ENCODE data around the gene L3MBTL3.

The L3MBTL3 gene

DNA sequence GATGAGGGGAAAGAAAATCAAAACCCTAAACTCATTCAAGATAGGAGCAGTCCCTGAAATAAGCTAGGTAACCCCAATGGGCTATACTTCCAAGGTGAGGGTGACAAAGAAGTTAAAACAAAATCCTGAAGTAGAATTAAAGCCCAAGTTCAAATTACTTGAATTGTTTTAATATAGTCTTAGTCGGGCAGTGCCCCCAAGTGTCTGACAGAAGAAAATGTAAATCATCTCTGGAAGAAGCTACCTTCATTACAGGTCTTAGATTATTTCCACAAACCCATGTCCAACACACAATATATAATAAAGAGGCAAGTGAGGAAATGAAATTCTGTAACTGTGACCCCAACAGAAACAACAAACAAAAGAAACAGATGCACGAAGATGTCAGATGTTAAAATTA, 36.8 kb upstream of the L3MBTL3 start:
- TF ChIP-seq, protein P1, sequence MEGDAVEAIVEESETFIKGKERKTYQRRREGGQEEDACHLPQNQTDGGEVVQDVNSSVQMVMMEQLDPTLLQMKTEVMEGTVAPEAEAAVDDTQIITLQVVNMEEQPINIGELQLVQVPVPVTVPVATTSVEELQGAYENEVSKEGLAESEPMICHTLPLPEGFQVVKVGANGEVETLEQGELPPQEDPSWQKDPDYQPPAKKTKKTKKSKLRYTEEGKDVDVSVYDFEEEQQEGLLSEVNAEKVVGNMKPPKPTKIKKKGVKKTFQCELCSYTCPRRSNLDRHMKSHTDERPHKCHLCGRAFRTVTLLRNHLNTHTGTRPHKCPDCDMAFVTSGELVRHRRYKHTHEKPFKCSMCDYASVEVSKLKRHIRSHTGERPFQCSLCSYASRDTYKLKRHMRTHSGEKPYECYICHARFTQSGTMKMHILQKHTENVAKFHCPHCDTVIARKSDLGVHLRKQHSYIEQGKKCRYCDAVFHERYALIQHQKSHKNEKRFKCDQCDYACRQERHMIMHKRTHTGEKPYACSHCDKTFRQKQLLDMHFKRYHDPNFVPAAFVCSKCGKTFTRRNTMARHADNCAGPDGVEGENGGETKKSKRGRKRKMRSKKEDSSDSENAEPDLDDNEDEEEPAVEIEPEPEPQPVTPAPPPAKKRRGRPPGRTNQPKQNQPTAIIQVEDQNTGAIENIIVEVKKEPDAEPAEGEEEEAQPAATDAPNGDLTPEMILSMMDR (IDR thresholded peaks at IDR 0.05) = no peak
- Histone ChIP-seq H3K27ac (no peak overlapping the region), H3K79me2 (no peaks in the 10 kb centered on the region), H3K36me3 (ENCODE audit: control insufficient read depth, insufficient read depth, low read length) (no peaks in the 10 kb centered on the region), H2AFZ (no peak overlapping the region), H3K9me3 (ENCODE audit: control insufficient read depth, low read length) (peaks cover 5% of the 10 kb centered on the region), H3K4me1 (no peaks in the 10 kb centered on the region), H3K4me2 (ENCODE audit: low read length) (no peak overlapping the region), H3K4me3 (ENCODE audit: low read depth, low read length) (no peak overlapping the region), H3K9ac (no peak overlapping the region), H3K27me3 (ENCODE audit: control insufficient read depth, insufficient read depth, low read length) (no peaks in the 10 kb centered on the region)

GRCh38 chr6:129989396-129989795, 29.0 kb upstream of the L3MBTL3 start:
- Histone ChIP-seq H2AFZ (no peak overlapping the region), H3K79me2 (no peaks in the 10 kb centered on the region), H3K36me3 (ENCODE audit: control insufficient read depth, insufficient read depth, low read length) (no peaks in the 10 kb centered on the region), H3K4me1 (no peaks in the 10 kb centered on the region), H3K9ac (no peak overlapping the region), H3K4me3 (ENCODE audit: low read depth, low read length) (no peak overlapping the region), H3K27me3 (ENCODE audit: control insufficient read depth, insufficient read depth, low read length) (no peaks in the 10 kb centered on the region), H3K27ac (no peak overlapping the region), H3K4me2 (ENCODE audit: low read length) (no peak overlapping the region), H3K9me3 (ENCODE audit: control insufficient read depth, low read length) (no peaks in the 10 kb centered on the region)
- TF ChIP-seq, protein P1 (IDR thresholded peaks at IDR 0.05) = no peak

GRCh38 chr6:129992881-129993280, 25.5 kb upstream of the L3MBTL3 start:
- Histone ChIP-seq H3K36me3 (ENCODE audit: control insufficient read depth, insufficient read depth, low read length) (no peaks in the 10 kb centered on the region), H2AFZ (no peak overlapping the region), H3K79me2 (no peaks in the 10 kb centered on the region), H3K27ac (no peak overlapping the region), H3K27me3 (ENCODE audit: control insufficient read depth, insufficient read depth, low read length) (no peaks in the 10 kb centered on the region), H3K9ac (no peak overlapping the region), H3K9me3 (ENCODE audit: control insufficient read depth, low read length) (no peaks in the 10 kb centered on the region), H3K4me1 (no peaks in the 10 kb centered on the region), H3K4me3 (ENCODE audit: low read depth, low read length) (no peak overlapping the region), H3K4me2 (ENCODE audit: low read length) (no peak overlapping the region)
- TF ChIP-seq, protein P1 (IDR thresholded peaks at IDR 0.05) = no peak

GRCh38 chr6:129994410-129994809, 24.0 kb upstream of the L3MBTL3 start:
- Histone ChIP-seq H3K27me3 (ENCODE audit: control insufficient read depth, insufficient read depth, low read length) (no peaks in the 10 kb centered on the region), H3K9ac (no peak overlapping the region), H2AFZ (no peak overlapping the region), H3K4me1 (no peaks in the 10 kb centered on the region), H3K4me2 (ENCODE audit: low read length) (no peak overlapping the region), H3K4me3 (ENCODE audit: low read depth, low read length) (no peak overlapping the region), H3K36me3 (ENCODE audit: control insufficient read depth, insufficient read depth, low read length) (no peaks in the 10 kb centered on the region), H3K79me2 (no peaks in the 10 kb centered on the region), H3K9me3 (ENCODE audit: control insufficient read depth, low read length) (no peaks in the 10 kb centered on the region), H3K27ac (no peak overlapping the region)
- TF ChIP-seq, protein P1 (IDR thresholded peaks at IDR 0.05) = no peak

- no peaks in the 10 kb centered on the region for H3K79me2 ChIP-seq
- H3K27me3 ChIP-seq (ENCODE audit: control insufficient read depth, insufficient read depth, low read length) = no peaks in the 10 kb centered on the region
- H3K27ac ChIP-seq = no peak overlapping the region
- H3K4me3 ChIP-seq (ENCODE audit: low read depth, low read length) = no peak overlapping the region
- TF ChIP-seq, protein P1 (IDR thresholded peaks at IDR 0.05) = no peak
- H3K9me3 ChIP-seq (ENCODE audit: control insufficient read depth, low read length) = no peaks in the 10 kb centered on the region
- no peaks in the 10 kb centered on the region for H3K36me3 ChIP-seq (ENCODE audit: control insufficient read depth, insufficient read depth, low read length)
- H3K4me1 ChIP-seq = no peaks in the 10 kb centered on the region
- H3K9ac ChIP-seq = no peak overlapping the region
- H2AFZ ChIP-seq = no peak overlapping the region
- H3K4me2 ChIP-seq (ENCODE audit: low read length) = no peak overlapping the region
Measured at GRCh38 chr6:129996387-129996786, 22.0 kb upstream of the L3MBTL3 start.

Measured in parathyroid adenoma (tissue), 2 donors.